ENCODE data around the gene ZC3H18.

ZC3H18 gene

GRCh38 chr16:88639231-88640038, 69.2 kb downstream of the ZC3H18 start:
- TF ChIP-seq CREB1 (IDR thresholded peaks at IDR 0.05; ENCODE audit: low read depth) (no peak), USF1 (IDR thresholded peaks at IDR 0.05) (0 out of 2 replicates have a peak, but pooled peaks have one; percentile 22), CEBPB (IDR thresholded peaks at IDR 0.05) (no peak), NFIC (IDR thresholded peaks at IDR 0.05) (no peak)

GRCh38 chr16:88640039-88640495, 69.9 kb downstream of the ZC3H18 start:
- TF ChIP-seq CREB1 (IDR thresholded peaks at IDR 0.05; ENCODE audit: low read depth) (no peak), ZBTB7A (IDR thresholded peaks at IDR 0.05; ENCODE audit: low read depth) (no peak), YY1 (IDR thresholded peaks at IDR 0.05; ENCODE audit: low read depth) (no peak), MAX (IDR thresholded peaks at IDR 0.05) (no peak), RAD21 (IDR thresholded peaks at IDR 0.05; ENCODE audit: low read depth) (no peak), EGR1 (IDR thresholded peaks at IDR 0.05) (no peak), TEAD4 (IDR thresholded peaks at IDR 0.05) (no peak), TAF1 (IDR thresholded peaks at IDR 0.05; ENCODE audit: low read depth) (no peak), USF1 (IDR thresholded peaks at IDR 0.05) (no peak), FOXM1 (IDR thresholded peaks at IDR 0.05; ENCODE audit: borderline replicate concordance, low read depth) (no peak), EP300 (IDR thresholded peaks at IDR 0.05; ENCODE audit: borderline replicate concordance) (no peak), NFIC (IDR thresholded peaks at IDR 0.05) (no peak)

GRCh38 chr16:88640498-88641247, 70.5 kb downstream of the ZC3H18 start:
- TF ChIP-seq CEBPB (IDR thresholded peaks at IDR 0.05), result no peak
- no peak for TF ChIP-seq NFIC (IDR thresholded peaks at IDR 0.05)
- no peak for TF ChIP-seq USF1 (IDR thresholded peaks at IDR 0.05)
- TF ChIP-seq FOXM1 (IDR thresholded peaks at IDR 0.05; ENCODE audit: borderline replicate concordance, low read depth), result no peak
- no peak for TF ChIP-seq EP300 (IDR thresholded peaks at IDR 0.05; ENCODE audit: borderline replicate concordance)
- TF ChIP-seq CREB1 (IDR thresholded peaks at IDR 0.05; ENCODE audit: low read depth), result no peak
- TF ChIP-seq TCF12 (IDR thresholded peaks at IDR 0.05; ENCODE audit: low read depth), result no peak
- TF ChIP-seq TEAD4 (IDR thresholded peaks at IDR 0.05), result no peak
- no peak for TF ChIP-seq REST (IDR thresholded peaks at IDR 0.05; ENCODE audit: low read depth)
- TF ChIP-seq RAD21 (IDR thresholded peaks at IDR 0.05; ENCODE audit: low read depth), result no peak
- TF ChIP-seq TAF1 (IDR thresholded peaks at IDR 0.05; ENCODE audit: low read depth), result no peak
- no peak for TF ChIP-seq ZBTB7A (IDR thresholded peaks at IDR 0.05; ENCODE audit: low read depth)

GRCh38 chr16:88642881-88643643, 72.9 kb downstream of the ZC3H18 start:
- TF ChIP-seq EGR1 (IDR thresholded peaks at IDR 0.05) (no peak), CREB1 (IDR thresholded peaks at IDR 0.05; ENCODE audit: low read depth) (no peak), TCF12 (IDR thresholded peaks at IDR 0.05; ENCODE audit: low read depth) (no peak), MAX (IDR thresholded peaks at IDR 0.05) (no peak), NFIC (IDR thresholded peaks at IDR 0.05) (no peak), CEBPB (IDR thresholded peaks at IDR 0.05) (no peak), USF1 (IDR thresholded peaks at IDR 0.05) (no peak), RAD21 (IDR thresholded peaks at IDR 0.05; ENCODE audit: low read depth) (no peak)

GRCh38 chr16:88643644-88643932, 73.4 kb downstream of the ZC3H18 start:
- TF ChIP-seq NFIC (IDR thresholded peaks at IDR 0.05) (no peak), RAD21 (IDR thresholded peaks at IDR 0.05; ENCODE audit: low read depth) (no peak), ZBTB7A (IDR thresholded peaks at IDR 0.05; ENCODE audit: low read depth) (no peak), USF1 (IDR thresholded peaks at IDR 0.05) (no peak), REST (IDR thresholded peaks at IDR 0.05; ENCODE audit: low read depth) (no peak), YY1 (IDR thresholded peaks at IDR 0.05; ENCODE audit: low read depth) (no peak), TEAD4 (IDR thresholded peaks at IDR 0.05) (no peak), EGR1 (IDR thresholded peaks at IDR 0.05) (no peak), CEBPB (IDR thresholded peaks at IDR 0.05) (no peak), FOXM1 (IDR thresholded peaks at IDR 0.05; ENCODE audit: borderline replicate concordance, low read depth) (no peak), TAF1 (IDR thresholded peaks at IDR 0.05; ENCODE audit: low read depth) (no peak), TCF12 (IDR thresholded peaks at IDR 0.05; ENCODE audit: low read depth) (no peak), CREB1 (IDR thresholded peaks at IDR 0.05; ENCODE audit: low read depth) (no peak), MAX (IDR thresholded peaks at IDR 0.05) (no peak), EP300 (IDR thresholded peaks at IDR 0.05; ENCODE audit: borderline replicate concordance) (no peak)
